AG04449 (cell line): Measurements from ENCODE around the gene LVRN.

Source experiments
- CTCF ChIA-PET: fragments of 350-600 bp; formaldehyde crosslinking; extraction: SDS; loops from one replicate; lab custom pipeline; 2021; ENCODE audit warnings: antibody characterized with exemption; lab: Yijun Ruan, JAX
- POLR2A ChIA-PET: fragments of 400-600, 350-600 bp; formaldehyde crosslinking; extraction: SDS; loops from one replicate; lab custom pipeline; 2020; ENCODE audit warnings: antibody characterized with exemption, inconsistent platforms; lab: Yijun Ruan, JAX
- DNase-seq: peaks from one replicate; pipeline ENCODE4 v3.0.0-alpha.2; 2010; ENCODE audit warnings: low read depth, low spot score
- H3K4me3 ChIP-seq: 2 replicates; pipeline ENCODE4 v1.5.1; 2011; ENCODE audit warnings: low read depth, mild to moderate bottlenecking, control low read depth, low read length
- TF ChIP-seq, protein P1 (sequence below): IDR thresholded peaks from one replicate; pipeline ENCODE4 v1.5.1; 2011; ENCODE audit warnings: mild to moderate bottlenecking, moderate library complexity, low read length, control low read depth, inconsistent platforms; ENCODE audit not compliant: insufficient read depth; ENCODE audit errors: missing control alignments

Gene LVRN

GRCh38 chr5:115985802-115986757 lies 23.8 kb downstream of the LVRN start:
- DNase-seq: peak; percentile 60
- POLR2A ChIA-PET: no interaction called here
- TF ChIP-seq, protein P1, sequence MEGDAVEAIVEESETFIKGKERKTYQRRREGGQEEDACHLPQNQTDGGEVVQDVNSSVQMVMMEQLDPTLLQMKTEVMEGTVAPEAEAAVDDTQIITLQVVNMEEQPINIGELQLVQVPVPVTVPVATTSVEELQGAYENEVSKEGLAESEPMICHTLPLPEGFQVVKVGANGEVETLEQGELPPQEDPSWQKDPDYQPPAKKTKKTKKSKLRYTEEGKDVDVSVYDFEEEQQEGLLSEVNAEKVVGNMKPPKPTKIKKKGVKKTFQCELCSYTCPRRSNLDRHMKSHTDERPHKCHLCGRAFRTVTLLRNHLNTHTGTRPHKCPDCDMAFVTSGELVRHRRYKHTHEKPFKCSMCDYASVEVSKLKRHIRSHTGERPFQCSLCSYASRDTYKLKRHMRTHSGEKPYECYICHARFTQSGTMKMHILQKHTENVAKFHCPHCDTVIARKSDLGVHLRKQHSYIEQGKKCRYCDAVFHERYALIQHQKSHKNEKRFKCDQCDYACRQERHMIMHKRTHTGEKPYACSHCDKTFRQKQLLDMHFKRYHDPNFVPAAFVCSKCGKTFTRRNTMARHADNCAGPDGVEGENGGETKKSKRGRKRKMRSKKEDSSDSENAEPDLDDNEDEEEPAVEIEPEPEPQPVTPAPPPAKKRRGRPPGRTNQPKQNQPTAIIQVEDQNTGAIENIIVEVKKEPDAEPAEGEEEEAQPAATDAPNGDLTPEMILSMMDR: no peak
- H3K4me3 ChIP-seq: no peak overlapping the region
- CTCF ChIA-PET: interaction anchor here (0.9 kb wide), 1 partner anchor 55 kb away, joined by 3 read pairs; no protein-coding TSS in a partner anchor

DNA sequence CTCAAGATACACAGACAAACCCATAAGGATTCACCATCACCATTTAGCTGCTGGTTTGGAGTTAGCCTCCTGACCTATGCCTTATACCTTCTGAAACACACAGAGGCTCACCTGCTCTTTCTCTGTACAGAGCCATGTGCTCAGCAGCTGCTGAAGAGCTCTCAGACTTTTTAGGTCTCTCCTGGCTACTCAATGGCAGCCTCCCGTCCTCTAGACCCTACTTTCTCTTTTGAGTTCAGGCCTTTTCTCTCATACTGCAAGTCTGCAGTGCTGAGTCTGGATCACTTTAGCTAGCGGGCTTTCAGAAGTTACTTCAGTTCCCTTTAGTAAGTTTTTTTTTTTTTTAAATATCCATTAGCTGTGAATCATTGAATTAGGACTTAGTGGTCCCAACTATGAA lies 25.7 kb downstream of the LVRN start:
- CTCF ChIA-PET: no interaction called here

GRCh38 chr5:115992848-115993350 lies 30.6 kb downstream of the LVRN start:
- ChIA-PET CTCF (interaction anchor here (1.0 kb wide), 1 partner anchor 9 kb away, joined by 3 read pairs; no protein-coding TSS in a partner anchor), POLR2A (no interaction called here)
- H3K4me3 ChIP-seq: no peak overlapping the region
- TF ChIP-seq, protein P1: no peak
- no peak for DNase-seq

More for the DNA sequence above, 25.7 kb downstream of the LVRN start:
- no peak overlapping the region for H3K4me3 ChIP-seq
- DNase-seq: no peak
- POLR2A ChIA-PET: no interaction called here
- TF ChIP-seq, protein P1: no peak

- CTCF ChIA-PET: no interaction called here
- H3K4me3 ChIP-seq: no peak overlapping the region
- no peak for DNase-seq
- TF ChIP-seq, protein P1: no peak
- POLR2A ChIA-PET: no interaction called here
Observed at GRCh38 chr5:115995351-115995750, 33.1 kb downstream of the LVRN start.

DNA sequence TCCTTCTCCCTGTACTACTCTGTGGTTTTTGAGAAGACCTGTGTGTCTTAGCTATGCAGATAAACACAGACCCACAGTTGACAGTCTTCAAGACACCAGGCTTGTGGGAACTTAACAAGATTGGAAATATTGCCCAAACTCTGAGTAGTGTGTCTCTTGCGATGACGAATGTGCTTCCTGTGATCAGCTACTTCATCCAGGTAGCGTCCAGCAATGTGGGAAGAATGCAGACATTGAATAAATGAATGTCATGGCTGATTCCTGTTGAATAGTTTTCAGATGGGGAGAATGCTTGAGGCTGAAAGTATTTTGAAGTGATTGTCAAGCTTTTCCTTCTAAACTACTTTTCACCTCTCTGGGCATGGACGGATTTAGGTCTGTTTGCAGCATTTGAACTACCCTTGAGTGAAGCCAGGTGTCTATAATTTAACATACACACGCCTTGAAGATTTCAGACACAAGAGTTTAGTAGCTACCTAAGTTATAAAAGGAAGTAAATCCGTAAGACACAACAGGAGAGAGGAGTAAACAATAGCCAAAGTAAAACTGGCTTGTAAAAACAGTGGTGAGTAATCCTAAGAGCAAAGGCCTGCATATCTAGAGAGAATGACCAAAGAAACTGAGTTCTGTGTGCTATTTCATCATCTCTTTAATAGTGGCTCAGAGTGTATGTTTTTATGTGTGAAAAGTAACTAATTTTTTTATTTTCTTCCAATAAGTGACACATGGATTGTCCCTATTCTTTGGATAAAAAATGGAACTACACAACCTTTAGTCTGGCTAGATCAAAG lies 40.0 kb downstream of the LVRN start:
- DNase-seq: no peak
- POLR2A ChIA-PET: no interaction called here
- TF ChIP-seq, protein P1: no peak
- H3K4me3 ChIP-seq: no peak overlapping the region
- CTCF ChIA-PET: interaction anchor here (0.9 kb wide), 1 partner anchor 10 kb away, joined by 3 read pairs; no protein-coding TSS in a partner anchor

GRCh38 chr5:116004248-116004647 lies 42.0 kb downstream of the LVRN start:
- no peak overlapping the region for H3K4me3 ChIP-seq
- TF ChIP-seq, protein P1: no peak
- POLR2A ChIA-PET: no interaction called here
- CTCF ChIA-PET: no interaction called here
- DNase-seq: no peak
